Colonic mucosa (tissue), 4 donors: ENCODE data around the gene UGT1A10. TPM values are rescaled to one million over a fixed set of nuclear protein-coding genes. Genes with fewer than 3 reads are reported as not detected.

Experiments
- DNase-seq: peaks from one replicate; pipeline ENCODE4 v3.0.0-alpha.2; 2020
- H3K27ac ChIP-seq: fragments of 200-600 bp; one replicate; pipeline ENCODE4 v1.8.0; 2021
- H3K27me3 ChIP-seq: fragments of 200-600 bp; one replicate; pipeline ENCODE4 v1.8.0; 2021
- H3K36me3 ChIP-seq: fragments of 200-600 bp; one replicate; pipeline ENCODE4 v1.8.0; 2021
- H3K4me1 ChIP-seq: fragments of 200-600 bp; one replicate; pipeline ENCODE4 v1.8.0; 2021; ENCODE audit warnings: mild to moderate bottlenecking
- H3K4me3 ChIP-seq: fragments of 200-600 bp; one replicate; pipeline ENCODE4 v1.8.0; 2021
- H3K9ac ChIP-seq, 2 donors: one replicate each; pipeline ENCODE4 v1.7.0; 2013; ENCODE audit warnings: control low read depth in 2 of 2, low read depth in 2 of 2, low read length in 2 of 2
- H3K9me3 ChIP-seq: fragments of 200-600 bp; one replicate; pipeline ENCODE4 v1.8.0; 2021
- CTCF ChIP-seq: fragments of 200-600 bp; IDR thresholded peaks from one replicate; pipeline ENCODE4 v1.8.0; 2022; ENCODE audit warnings: antibody characterized with exemption, mild to moderate bottlenecking
- intact Hi-C: fragments of 100-400 bp; cut with DNase I; formaldehyde crosslinking; loops from one replicate; pipeline ENCODE4 v1.14.1; 2022
- total RNA-seq, 2 donors: library from RNA; stranded (reverse); fragmentation: NEBNext Ultra II Directional in 1 of 2; extraction: Animal tissue kit (Norgen Biotek cat#: 25700) in 1 of 2; gene quantifications; one replicate each; pipeline ENCODE4 v1.2.1, GENCODE V29; 2021
- donor health status: healthy.
- donor health status: DM: no; HTN: no; CAD: no.
- donor health status: DM: no; HTN: no; CAD: no.

The UGT1A10 gene
- total RNA-seq, 2 donors from 2014 or later = 45.2 to 82.9 TPM

- no peak overlapping the region for H3K27ac ChIP-seq
- H3K36me3 ChIP-seq = no peaks in the 10 kb centered on the region
- H3K4me1 ChIP-seq = no peaks in the 10 kb centered on the region
- no peaks in the 10 kb centered on the region for H3K9me3 ChIP-seq
- no peak for TF ChIP-seq CTCF
- no peak overlapping the region for H3K4me3 ChIP-seq
- intact Hi-C loops = no loop called here
- no peak overlapping the region for H3K9ac ChIP-seq
- no peak for DNase-seq
- no peaks in the 10 kb centered on the region for H3K27me3 ChIP-seq
Measured at GRCh38 chr2:233813236-233814055, 177.2 kb downstream of the UGT1A10 start.

GRCh38 chr2:233814056-233814835 lies 178.0 kb downstream of the UGT1A10 start:
- H3K4me1 ChIP-seq = no peaks in the 10 kb centered on the region
- DNase-seq = no peak
- no peak overlapping the region for H3K4me3 ChIP-seq
- no peaks in the 10 kb centered on the region for H3K9me3 ChIP-seq
- no peak overlapping the region for H3K9ac ChIP-seq
- H3K27ac ChIP-seq = no peak overlapping the region
- no peaks in the 10 kb centered on the region for H3K27me3 ChIP-seq
- H3K36me3 ChIP-seq = no peaks in the 10 kb centered on the region
- intact Hi-C loops = no loop called here
- no peak for TF ChIP-seq CTCF

- H3K4me1 ChIP-seq = no peaks in the 10 kb centered on the region
- no peaks in the 10 kb centered on the region for H3K36me3 ChIP-seq
- TF ChIP-seq CTCF = no peak
- H3K9ac ChIP-seq = no peak overlapping the region
- no peaks in the 10 kb centered on the region for H3K27me3 ChIP-seq
- intact Hi-C loops = no loop called here
- no peak overlapping the region for H3K27ac ChIP-seq
- DNase-seq = no peak
- H3K9me3 ChIP-seq = no peaks in the 10 kb centered on the region
- no peak overlapping the region for H3K4me3 ChIP-seq
Measured at GRCh38 chr2:233815861-233816260, 179.6 kb downstream of the UGT1A10 start.

- Histone ChIP-seq H3K9me3 (no peaks in the 10 kb centered on the region), H3K9ac (no peak overlapping the region), H3K27me3 (no peaks in the 10 kb centered on the region), H3K4me1 (no peaks in the 10 kb centered on the region), H3K36me3 (no peaks in the 10 kb centered on the region), H3K27ac (no peak overlapping the region), H3K4me3 (no peak overlapping the region)
- DNase-seq = no peak
- TF ChIP-seq CTCF = no peak
- intact Hi-C loops = no loop called here
Measured at GRCh38 chr2:233816334-233816733, 180.1 kb downstream of the UGT1A10 start.

- H3K36me3 ChIP-seq = no peaks in the 10 kb centered on the region
- no peak for DNase-seq
- H3K4me1 ChIP-seq = no peaks in the 10 kb centered on the region
- H3K27ac ChIP-seq = no peak overlapping the region
- H3K9me3 ChIP-seq = no peaks in the 10 kb centered on the region
- H3K9ac ChIP-seq = no peak overlapping the region
- intact Hi-C loops = no loop called here
- H3K27me3 ChIP-seq = no peaks in the 10 kb centered on the region
- no peak for TF ChIP-seq CTCF
- no peak overlapping the region for H3K4me3 ChIP-seq
Measured at GRCh38 chr2:233816771-233817170, 180.5 kb downstream of the UGT1A10 start.
